ENCODE results near the gene PACS2.

DNA sequence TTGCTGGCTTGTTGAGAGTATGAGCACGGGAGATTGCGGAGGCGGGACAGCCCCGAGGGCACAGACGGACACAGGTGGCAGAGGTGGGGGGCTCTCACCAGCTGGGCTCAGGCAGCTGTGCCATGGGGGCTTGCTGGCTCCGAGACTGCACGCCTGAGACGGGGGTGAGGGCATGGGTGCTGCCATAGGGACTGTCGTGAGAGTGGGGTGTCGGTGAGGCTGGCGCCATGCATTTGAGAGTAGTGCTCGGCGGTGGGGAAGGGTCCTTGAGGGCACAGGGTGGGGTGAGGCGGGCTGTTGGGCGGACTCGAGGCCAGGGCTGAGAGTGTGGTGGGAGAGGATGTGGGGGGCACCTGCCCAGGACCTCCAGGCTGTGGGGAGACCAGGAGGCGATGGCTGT is 43.1 kb downstream of the PACS2 start:
- TF ChIP-seq, protein P1, sequence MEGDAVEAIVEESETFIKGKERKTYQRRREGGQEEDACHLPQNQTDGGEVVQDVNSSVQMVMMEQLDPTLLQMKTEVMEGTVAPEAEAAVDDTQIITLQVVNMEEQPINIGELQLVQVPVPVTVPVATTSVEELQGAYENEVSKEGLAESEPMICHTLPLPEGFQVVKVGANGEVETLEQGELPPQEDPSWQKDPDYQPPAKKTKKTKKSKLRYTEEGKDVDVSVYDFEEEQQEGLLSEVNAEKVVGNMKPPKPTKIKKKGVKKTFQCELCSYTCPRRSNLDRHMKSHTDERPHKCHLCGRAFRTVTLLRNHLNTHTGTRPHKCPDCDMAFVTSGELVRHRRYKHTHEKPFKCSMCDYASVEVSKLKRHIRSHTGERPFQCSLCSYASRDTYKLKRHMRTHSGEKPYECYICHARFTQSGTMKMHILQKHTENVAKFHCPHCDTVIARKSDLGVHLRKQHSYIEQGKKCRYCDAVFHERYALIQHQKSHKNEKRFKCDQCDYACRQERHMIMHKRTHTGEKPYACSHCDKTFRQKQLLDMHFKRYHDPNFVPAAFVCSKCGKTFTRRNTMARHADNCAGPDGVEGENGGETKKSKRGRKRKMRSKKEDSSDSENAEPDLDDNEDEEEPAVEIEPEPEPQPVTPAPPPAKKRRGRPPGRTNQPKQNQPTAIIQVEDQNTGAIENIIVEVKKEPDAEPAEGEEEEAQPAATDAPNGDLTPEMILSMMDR (IDR thresholded peaks at IDR 0.05; ENCODE audit: extremely low read depth in 1 of 2, insufficient read depth in 1 of 2, low read depth in 1 of 2, low read length in 2 of 2) = no peak
- no peak for TF ChIP-seq POLR2A (IDR thresholded peaks at IDR 0.05; ENCODE audit: low read depth, low read length)
- TF ChIP-seq MYC (IDR thresholded peaks at IDR 0.05; ENCODE audit: low read depth, low read length) = no peak
- TF ChIP-seq POLR2AphosphoS5 (IDR thresholded peaks at IDR 0.05; ENCODE audit: insufficient read depth, low read depth, low read length) = no peak
- TF ChIP-seq EZH2 (IDR thresholded peaks at IDR 0.05; ENCODE audit: borderline replicate concordance, low read depth, low read length, severe bottlenecking) = no peak
